ENCODE measurements around the gene EXO1.

Gene EXO1

DNA sequence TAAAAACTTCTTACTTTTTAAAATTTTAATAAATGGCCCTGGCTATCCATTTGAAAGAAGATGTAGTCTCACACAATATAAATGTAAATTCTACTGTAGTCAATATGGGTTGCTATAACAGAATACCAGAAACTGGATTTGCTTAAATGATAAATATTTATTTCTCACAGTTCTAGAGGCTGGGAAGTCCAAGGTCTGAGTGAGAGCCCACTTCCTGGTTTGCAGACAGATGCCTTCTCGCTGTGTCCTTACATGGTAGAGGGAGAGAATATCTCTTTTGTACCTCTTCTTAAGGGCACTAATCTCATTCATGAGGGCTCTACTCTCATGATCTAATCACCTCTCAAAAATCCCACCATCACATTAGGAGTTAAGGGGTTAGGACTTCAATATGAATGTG is 35.2 kb downstream of the EXO1 start:
- H3K36me3 ChIP-seq (ENCODE audit: low read length): peaks cover 62% of the 10 kb centered on the region
- no peaks in the 10 kb centered on the region for H3K9me3 ChIP-seq (ENCODE audit: insufficient read depth, low read length)

DNA sequence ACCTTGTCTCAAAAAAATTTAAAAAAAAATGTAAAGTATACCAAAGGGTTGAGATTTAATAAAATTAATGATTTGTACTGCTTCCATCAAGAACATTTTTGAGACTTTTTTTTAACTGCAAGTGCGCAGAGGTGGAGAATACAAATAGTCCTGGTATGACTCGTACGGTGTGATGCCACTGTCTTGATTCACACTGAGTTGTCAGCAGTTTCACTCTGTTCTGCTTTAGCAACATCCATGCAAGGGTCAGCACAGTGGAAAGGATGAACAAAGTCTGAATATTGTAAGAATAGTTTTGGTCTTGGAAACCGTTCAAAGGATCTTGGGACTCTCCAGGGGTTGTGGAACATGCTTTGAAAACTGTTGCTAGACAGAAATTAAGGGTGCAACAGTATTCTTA is 40.2 kb downstream of the EXO1 start:
- Histone ChIP-seq H3K9me2 (replicated peaks; ENCODE audit: insufficient read depth, low read length) (no peaks in the 10 kb centered on the region), H3K9me3 (ENCODE audit: insufficient read depth, low read length) (no peaks in the 10 kb centered on the region), H3K4me3 (ENCODE audit: insufficient read depth, low read length, poor library complexity, severe bottlenecking) (no peak overlapping the region), H3K9ac (ENCODE audit: low read length) (no peak overlapping the region), H3K36me3 (ENCODE audit: low read length) (peaks cover 51% of the 10 kb centered on the region; the same call in 1 of the 2 replicates), H3K27me3 (ENCODE audit: low read length) (no peaks in the 10 kb centered on the region), H3K4me2 (ENCODE audit: low read depth, low read length, poor library complexity, severe bottlenecking) (no peak overlapping the region), H4K20me1 (ENCODE audit: low read depth, low read length) (no peaks in the 10 kb centered on the region), H2AFZ (ENCODE audit: low read depth, low read length, severe bottlenecking) (no peak overlapping the region), H3K79me2 (ENCODE audit: insufficient read depth, low read length) (no peaks in the 10 kb centered on the region), H3K27ac (ENCODE audit: low read depth, low read length) (no peak overlapping the region), H3F3A (ENCODE audit: insufficient read depth) (peaks cover 7% of the 10 kb centered on the region; the same call in 1 of the 2 replicates)
- TF ChIP-seq, protein P1, sequence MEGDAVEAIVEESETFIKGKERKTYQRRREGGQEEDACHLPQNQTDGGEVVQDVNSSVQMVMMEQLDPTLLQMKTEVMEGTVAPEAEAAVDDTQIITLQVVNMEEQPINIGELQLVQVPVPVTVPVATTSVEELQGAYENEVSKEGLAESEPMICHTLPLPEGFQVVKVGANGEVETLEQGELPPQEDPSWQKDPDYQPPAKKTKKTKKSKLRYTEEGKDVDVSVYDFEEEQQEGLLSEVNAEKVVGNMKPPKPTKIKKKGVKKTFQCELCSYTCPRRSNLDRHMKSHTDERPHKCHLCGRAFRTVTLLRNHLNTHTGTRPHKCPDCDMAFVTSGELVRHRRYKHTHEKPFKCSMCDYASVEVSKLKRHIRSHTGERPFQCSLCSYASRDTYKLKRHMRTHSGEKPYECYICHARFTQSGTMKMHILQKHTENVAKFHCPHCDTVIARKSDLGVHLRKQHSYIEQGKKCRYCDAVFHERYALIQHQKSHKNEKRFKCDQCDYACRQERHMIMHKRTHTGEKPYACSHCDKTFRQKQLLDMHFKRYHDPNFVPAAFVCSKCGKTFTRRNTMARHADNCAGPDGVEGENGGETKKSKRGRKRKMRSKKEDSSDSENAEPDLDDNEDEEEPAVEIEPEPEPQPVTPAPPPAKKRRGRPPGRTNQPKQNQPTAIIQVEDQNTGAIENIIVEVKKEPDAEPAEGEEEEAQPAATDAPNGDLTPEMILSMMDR (IDR thresholded peaks at IDR 0.05; ENCODE audit: insufficient read depth, low read length, poor library complexity, severe bottlenecking): no peak
- no peak for TF ChIP-seq EZH2phosphoT487 (conservative IDR thresholded peaks at IDR 0.05; ENCODE audit: low read length)

More for the DNA sequence above, 35.2 kb downstream of the EXO1 start:
- Histone ChIP-seq H3K4me3 (ENCODE audit: insufficient read depth, low read length, poor library complexity, severe bottlenecking) (no peak overlapping the region), H3K79me2 (ENCODE audit: insufficient read depth, low read length) (peaks cover 10% of the 10 kb centered on the region; the same call in 1 of the 2 replicates), H3K4me2 (ENCODE audit: low read depth, low read length, poor library complexity, severe bottlenecking) (no peak overlapping the region), H3K9me2 (replicated peaks; ENCODE audit: insufficient read depth, low read length) (no peaks in the 10 kb centered on the region), H3F3A (ENCODE audit: insufficient read depth) (peaks cover 5% of the 10 kb centered on the region; the same call in 1 of the 2 replicates), H2AFZ (ENCODE audit: low read depth, low read length, severe bottlenecking) (no peak overlapping the region), H4K20me1 (ENCODE audit: low read depth, low read length) (no peaks in the 10 kb centered on the region), H3K27me3 (ENCODE audit: low read length) (no peaks in the 10 kb centered on the region), H3K9ac (ENCODE audit: low read length) (no peak overlapping the region), H3K27ac (ENCODE audit: low read depth, low read length) (no peak overlapping the region)
- no peak for TF ChIP-seq EZH2phosphoT487 (conservative IDR thresholded peaks at IDR 0.05; ENCODE audit: low read length)
- TF ChIP-seq, protein P1 (IDR thresholded peaks at IDR 0.05; ENCODE audit: insufficient read depth, low read length, poor library complexity, severe bottlenecking): no peak

DNA sequence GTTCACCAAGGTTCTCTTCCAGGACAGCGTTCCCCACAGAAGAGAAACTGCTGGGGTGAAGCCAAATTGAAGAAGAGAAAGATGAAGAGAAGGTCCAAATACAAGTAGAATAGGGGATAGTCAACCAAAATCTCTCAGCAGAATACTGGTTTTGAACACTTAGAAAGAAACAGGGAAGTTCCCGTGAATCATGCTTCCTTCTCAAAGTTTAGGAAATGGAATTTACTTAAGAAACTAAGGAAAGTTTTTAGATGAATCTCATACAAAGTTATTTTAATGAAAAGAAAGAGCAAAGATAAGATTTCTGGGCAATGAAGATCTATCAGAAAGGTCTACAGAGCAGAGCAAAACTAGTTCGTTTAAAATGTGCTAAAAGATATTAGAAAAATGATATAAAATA is 43.3 kb downstream of the EXO1 start:
- Histone ChIP-seq H3K79me2 (ENCODE audit: insufficient read depth, low read length) (no peaks in the 10 kb centered on the region), H3K27ac (ENCODE audit: low read depth, low read length) (no peak overlapping the region), H2AFZ (ENCODE audit: low read depth, low read length, severe bottlenecking) (no peak overlapping the region), H3K9me2 (replicated peaks; ENCODE audit: insufficient read depth, low read length) (no peaks in the 10 kb centered on the region), H3K4me3 (ENCODE audit: insufficient read depth, low read length, poor library complexity, severe bottlenecking) (no peak overlapping the region), H3F3A (ENCODE audit: insufficient read depth) (peaks cover 16% of the 10 kb centered on the region; the same call in 1 of the 2 replicates), H3K36me3 (ENCODE audit: low read length) (peaks cover 32% of the 10 kb centered on the region; the same call in 1 of the 2 replicates), H3K27me3 (ENCODE audit: low read length) (no peaks in the 10 kb centered on the region), H3K4me2 (ENCODE audit: low read depth, low read length, poor library complexity, severe bottlenecking) (no peak overlapping the region), H3K9ac (ENCODE audit: low read length) (no peak overlapping the region), H4K20me1 (ENCODE audit: low read depth, low read length) (no peaks in the 10 kb centered on the region), H3K9me3 (ENCODE audit: insufficient read depth, low read length) (no peaks in the 10 kb centered on the region)
- no peak for TF ChIP-seq EZH2phosphoT487 (conservative IDR thresholded peaks at IDR 0.05; ENCODE audit: low read length)
- TF ChIP-seq, protein P1 (IDR thresholded peaks at IDR 0.05; ENCODE audit: insufficient read depth, low read length, poor library complexity, severe bottlenecking): no peak

All from SU-DHL-6 (cell line).